ENCODE data around the gene FAM110A. TPM values are rescaled to one million over a fixed set of nuclear protein-coding genes. Genes with fewer than 3 reads are reported as not detected.

Gene FAM110A
- total RNA-seq, 2 donors from 2014 or later: 7.0 to 8.2 TPM

- DNase-seq (no peak), ATAC-seq (no peak)
- intact Hi-C loops (cut with DNase I): no loop called here
- no peak overlapping the region for H3K27ac ChIP-seq
- no peaks in the 10 kb centered on the region for H3K9me3 ChIP-seq
- TF ChIP-seq CTCF (IDR thresholded peaks at IDR 0.05): no peak
- TF ChIP-seq POLR2A (IDR thresholded peaks at IDR 0.05): no peak
- 89 to 90% methylated on average over 11 of the region's 11 CpGs for WGBS, 2 donors
- H3K4me3 ChIP-seq: no peak overlapping the region
- H3K4me1 ChIP-seq: peaks cover 36% of the 10 kb centered on the region
- H3K36me3 ChIP-seq (replicated peaks in 1 of 2; ENCODE audit: insufficient read depth in 1 of 2, low read depth in 2 of 2): no peaks in the 10 kb centered on the region
- H3K27me3 ChIP-seq: no peaks in the 10 kb centered on the region
These were observed 6.1 kb downstream of the FAM110A start for GRCh38 chr20:839626-840025.

GRCh38 chr20:840503-840857, 7.0 kb downstream of the FAM110A start:
- intact Hi-C loops (cut with DNase I): no loop called here
- 91 to 93% methylated on average over 4 to 7 of the region's 7 CpGs for WGBS, 2 donors
- TF ChIP-seq CTCF (IDR thresholded peaks at IDR 0.05) (no peak), POLR2A (IDR thresholded peaks at IDR 0.05) (no peak)
- Histone ChIP-seq H3K4me3 (no peak overlapping the region), H3K27me3 (no peaks in the 10 kb centered on the region), H3K9me3 (no peaks in the 10 kb centered on the region), H3K4me1 (peaks cover 33% of the 10 kb centered on the region), H3K36me3 (replicated peaks in 1 of 2; ENCODE audit: insufficient read depth in 1 of 2, low read depth in 2 of 2) (no peaks in the 10 kb centered on the region), H3K27ac (no peak overlapping the region)
- ATAC-seq (no peak), DNase-seq (no peak)

GRCh38 chr20:840858-841567, 7.5 kb downstream of the FAM110A start:
- peak; percentile 65 to 78 (median 70) for DNase-seq
- Histone ChIP-seq H3K9me3 (no peaks in the 10 kb centered on the region), H3K4me3 (peak overlapping the region; percentile 23 to 51), H3K4me1 (peaks cover 29% of the 10 kb centered on the region), H3K27ac (no peak overlapping the region), H3K36me3 (replicated peaks in 1 of 2; ENCODE audit: insufficient read depth in 1 of 2, low read depth in 2 of 2) (no peaks in the 10 kb centered on the region), H3K27me3 (no peaks in the 10 kb centered on the region)
- WGBS, 2 donors: 11 to 36% methylated on average over 24 to 59 of the region's 59 CpGs
- peak; percentile 70 for ATAC-seq
- TF ChIP-seq POLR2A (IDR thresholded peaks at IDR 0.05) (peak in 1 of 3 donors; percentile 9), CTCF (IDR thresholded peaks at IDR 0.05) (no peak)
- intact Hi-C loops (cut with DNase I): no loop called here

DNA sequence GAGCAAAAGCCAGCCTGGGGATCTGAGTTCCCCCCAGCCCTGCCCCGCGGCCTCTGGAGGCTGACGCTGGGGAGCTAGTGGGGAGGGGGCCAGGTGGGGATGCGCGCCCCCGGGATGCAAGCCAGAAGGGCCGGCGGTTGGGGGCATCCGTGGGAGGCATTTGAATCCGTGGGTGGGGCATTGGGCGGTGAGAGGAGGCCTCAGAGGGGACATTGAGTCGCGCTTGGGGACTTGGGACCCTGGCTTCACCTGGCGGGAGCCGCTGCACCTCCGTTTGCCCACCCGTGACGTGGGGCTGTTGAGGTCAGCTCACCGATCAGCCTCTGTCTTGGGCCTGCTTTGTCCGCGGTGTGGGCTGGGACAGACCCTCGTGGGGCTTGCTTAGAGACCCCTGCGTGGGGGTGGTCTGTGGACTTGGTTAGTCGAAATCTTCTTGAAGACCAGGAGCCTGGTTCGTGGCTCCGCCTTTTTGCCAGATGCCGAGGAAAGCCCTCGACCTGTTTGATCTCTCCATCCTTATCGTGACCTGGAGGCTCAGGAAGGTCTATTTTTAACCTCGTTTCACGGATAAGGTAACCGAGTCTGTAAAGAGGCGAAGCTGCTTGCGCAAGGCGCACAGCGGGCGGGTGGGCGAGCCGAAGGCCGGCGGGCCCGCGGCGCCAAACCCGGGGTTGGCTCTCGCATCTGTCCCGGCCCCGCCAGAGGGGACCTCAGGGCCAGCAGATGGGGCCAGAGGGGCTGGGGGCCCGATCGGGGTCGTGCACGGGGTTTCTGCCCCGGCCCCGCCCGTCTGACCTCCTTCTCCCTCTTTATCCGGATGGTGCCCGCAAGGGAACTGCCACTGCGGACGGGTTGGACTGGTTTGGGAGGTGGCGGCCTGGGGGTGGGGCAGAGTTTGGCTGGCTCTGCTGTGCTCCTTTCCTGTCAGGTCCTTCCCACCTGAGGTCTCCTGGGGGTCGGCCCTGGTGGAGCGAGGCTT, 8.3 kb downstream of the FAM110A start:
- no peak overlapping the region for H3K27ac ChIP-seq
- H3K4me1 ChIP-seq: peaks cover 29% of the 10 kb centered on the region
- peak overlapping the region; percentile 23 to 51 for H3K4me3 ChIP-seq
- intact Hi-C loops (cut with DNase I): no loop called here
- no peaks in the 10 kb centered on the region for H3K27me3 ChIP-seq
- peak; percentile 43 for ATAC-seq
- TF ChIP-seq CTCF (IDR thresholded peaks at IDR 0.05) (no peak), POLR2A (IDR thresholded peaks at IDR 0.05) (no peak)
- DNase-seq: peak; percentile 58 to 72 (median 61)
- 6 to 9% methylated on average over 24 to 54 of the region's 62 CpGs for WGBS, 2 donors
- H3K36me3 ChIP-seq (replicated peaks in 1 of 2; ENCODE audit: insufficient read depth in 1 of 2, low read depth in 2 of 2): no peaks in the 10 kb centered on the region
- no peaks in the 10 kb centered on the region for H3K9me3 ChIP-seq

Measured in body of pancreas (tissue), 4 donors.